GM18951 (cell line): Measurements from ENCODE around the gene JPH2.

ENCODE experiments used
- POLR2A ChIP-seq: IDR thresholded peaks from 4 replicates; pipeline ENCODE4 v1.6.1; 2011; ENCODE audit warnings: mild to moderate bottlenecking; ENCODE audit not compliant: insufficient read length, insufficient read depth; ENCODE audit errors: extremely low read depth
- in situ Hi-C: fragments of 300-500 bp; cut with MboI; formaldehyde crosslinking; loops from one replicate; pipeline ENCODE4 v1.12.0; 2022; ENCODE audit warnings: low sequenced_read_pairs, mixed read lengths, inconsistent platforms; ENCODE audit not compliant: unreplicated experiment

Gene JPH2

GRCh38 chr20:44069203-44070011 lies 117.6 kb downstream of the JPH2 start:
- no peak for TF ChIP-seq POLR2A
- in situ Hi-C loops, result no loop called here

DNA sequence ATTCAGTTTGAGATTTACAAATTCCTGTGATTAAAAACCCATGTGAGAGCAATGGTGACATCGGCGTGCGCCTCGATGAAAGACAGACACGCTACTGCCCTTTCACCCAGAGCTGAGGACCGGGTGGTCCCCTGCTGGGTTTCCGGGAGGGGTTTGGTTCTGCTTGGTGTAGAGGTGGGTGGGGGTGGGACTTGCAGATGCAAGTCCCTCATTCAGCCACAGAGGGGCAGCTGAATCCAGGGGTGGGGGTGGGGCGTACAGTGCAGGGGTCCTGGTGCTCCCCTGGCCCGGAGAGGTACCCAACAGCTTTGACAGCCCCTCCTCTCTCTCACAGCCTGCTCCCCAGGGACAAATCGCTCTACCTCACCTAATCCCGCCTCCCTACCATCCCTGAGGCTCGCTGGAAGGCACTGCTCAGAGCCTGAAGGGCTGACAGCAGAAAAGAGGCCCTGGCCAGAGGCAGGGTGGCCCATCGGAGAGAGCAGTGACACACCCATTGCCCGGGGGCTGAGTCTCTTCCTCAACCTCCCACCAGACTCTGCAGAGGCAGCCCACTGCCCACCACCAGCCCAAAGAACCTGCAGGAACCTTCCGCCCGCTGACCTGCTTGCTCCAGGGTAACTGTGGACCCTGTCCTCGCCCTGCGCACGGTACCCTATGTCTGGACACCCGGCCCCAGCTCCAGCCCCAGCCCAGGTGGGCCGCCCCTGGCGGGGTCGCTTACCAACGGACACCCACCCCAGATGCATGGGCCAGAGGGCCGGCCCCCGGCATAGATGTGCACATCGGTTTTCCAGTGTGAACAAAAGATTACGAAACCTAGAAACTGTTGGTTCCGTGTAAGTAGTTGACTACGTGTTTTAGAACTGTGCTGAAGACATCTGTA lies 118.4 kb downstream of the JPH2 start:
- TF ChIP-seq POLR2A, result no peak
- in situ Hi-C loops, result no loop called here

GRCh38 chr20:44067650-44068081 lies 119.3 kb downstream of the JPH2 start:
- in situ Hi-C loops, result no loop called here

GRCh38 chr20:44066645-44067606 lies 120.1 kb downstream of the JPH2 start:
- in situ Hi-C loops, result no loop called here
- TF ChIP-seq POLR2A, result no peak

More at GRCh38 chr20:44067650-44068081, 119.3 kb downstream of the JPH2 start:
- TF ChIP-seq POLR2A, result no peak

GRCh38 chr20:44065401-44066340 lies 121.3 kb downstream of the JPH2 start:
- in situ Hi-C loops, result no loop called here
- no peak for TF ChIP-seq POLR2A

- in situ Hi-C loops, result no loop called here
- TF ChIP-seq POLR2A, result no peak
These were observed 122.2 kb downstream of the JPH2 start for GRCh38 chr20:44064501-44065400.
